DOHH2 (cell line): Measurements from ENCODE around the gene SERPINF2.
A peak's percentile ranks its signal among the peaks of the same experiment; 100 is the strongest.

Experiments
- H3F3A ChIP-seq: fragments of 200-600 bp; sonication (generic), shearing (Covaris generic); 2 replicates; pipeline ENCODE4 v1.6.0; 2016; ENCODE audit warnings: antibody characterized with exemption, mild to moderate bottlenecking; ENCODE audit not compliant: control insufficient read depth, insufficient read depth
- H3K27ac ChIP-seq: fragments of 200-600 bp; sonication (generic); 2 replicates; pipeline ENCODE4 v1.5.1; 2014; ENCODE audit warnings: low read depth, mild to moderate bottlenecking, low read length, moderate library complexity
- H3K27me3 ChIP-seq: fragments of 200-600 bp; sonication (generic); 2 replicates; pipeline ENCODE4 v1.6.1; 2014; ENCODE audit warnings: mild to moderate bottlenecking, low read length, mixed read lengths; ENCODE audit not compliant: control insufficient read depth
- H3K36me3 ChIP-seq: fragments of 200-600 bp; sonication (generic); 2 replicates; pipeline ENCODE4 v1.6.1; 2014; ENCODE audit warnings: mild to moderate bottlenecking, low read length, moderate library complexity, mixed read lengths; ENCODE audit not compliant: control insufficient read depth
- H3K4me1 ChIP-seq: fragments of 200-600 bp; sonication (generic); 2 replicates; pipeline ENCODE4 v1.6.1; 2014; ENCODE audit warnings: mild to moderate bottlenecking, low read length, mixed read lengths; ENCODE audit not compliant: control insufficient read depth
- H3K4me2 ChIP-seq: fragments of 200-600 bp; sonication (generic); 2 replicates; pipeline ENCODE4 v1.6.0; 2014; ENCODE audit warnings: mild to moderate bottlenecking, low read length, moderate library complexity
- H3K4me3 ChIP-seq: fragments of 200-600 bp; sonication (generic); 2 replicates; pipeline ENCODE4 v1.5.1; 2014; ENCODE audit warnings: mild to moderate bottlenecking, low read length, mixed read lengths
- H3K79me2 ChIP-seq: fragments of 200-600 bp; sonication (generic); 2 replicates; pipeline ENCODE4 v1.6.1; 2014; ENCODE audit warnings: mild to moderate bottlenecking, low read length, mixed read lengths; ENCODE audit not compliant: control insufficient read depth
- H3K9me2 ChIP-seq: fragments of 200-600 bp; sonication (generic); replicated peaks from 2 replicates; pipeline ENCODE4 v1.6.1; 2014; ENCODE audit warnings: mild to moderate bottlenecking, low read length, mixed read lengths; ENCODE audit not compliant: control insufficient read depth
- H3K9me3 ChIP-seq: fragments of 200-600 bp; sonication (generic); 2 replicates; pipeline ENCODE4 v1.6.1; 2014; ENCODE audit warnings: antibody characterized with exemption, low read length, mixed read lengths; ENCODE audit not compliant: control insufficient read depth, insufficient read depth
- H4K20me1 ChIP-seq: fragments of 200-600 bp; sonication (generic); 2 replicates; pipeline ENCODE4 v1.6.0; 2014; ENCODE audit warnings: low read depth, mild to moderate bottlenecking, antibody characterized with exemption, low read length, moderate library complexity; ENCODE audit not compliant: control insufficient read depth, insufficient read depth
- CTCF ChIP-seq: fragments of 200-600 bp; sonication (generic); IDR thresholded peaks from one replicate; pipeline ENCODE4 v1.5.1; 2014; ENCODE audit warnings: antibody characterized with exemption, mild to moderate bottlenecking, low read depth, low read length; ENCODE audit not compliant: poor library complexity, severe bottlenecking
- EZH2phosphoT487 ChIP-seq: fragments of 200-600 bp; sonication (generic); IDR thresholded peaks from 2 replicates; pipeline ENCODE4 v1.6.1; 2017; ENCODE audit warnings: borderline replicate concordance, mild to moderate bottlenecking, antibody characterized with exemption, low read length, moderate library complexity, mixed read lengths

Gene SERPINF2

GRCh38 chr17:1732241-1732832, 10.3 kb upstream of the SERPINF2 start:
- no peaks in the 10 kb centered on the region for H4K20me1 ChIP-seq
- H3K9me2 ChIP-seq, result no peaks in the 10 kb centered on the region
- H3K36me3 ChIP-seq, result peaks cover 58% of the 10 kb centered on the region
- H3K79me2 ChIP-seq, result peaks cover 52% of the 10 kb centered on the region
- H3K27ac ChIP-seq, result peak overlapping the region; percentile 99
- H3K27me3 ChIP-seq, result no peaks in the 10 kb centered on the region
- H3K4me1 ChIP-seq, result peaks cover 97% of the 10 kb centered on the region
- peak overlapping the region; percentile 77 for H3K4me3 ChIP-seq
- H3K9me3 ChIP-seq, result no peaks in the 10 kb centered on the region
- H3F3A ChIP-seq, result peaks cover 23% of the 10 kb centered on the region
- H3K4me2 ChIP-seq, result peak overlapping the region; percentile 98
- no peak for TF ChIP-seq EZH2phosphoT487
- no peak for TF ChIP-seq CTCF

GRCh38 chr17:1732833-1733321, 9.8 kb upstream of the SERPINF2 start:
- no peaks in the 10 kb centered on the region for H3K27me3 ChIP-seq
- TF ChIP-seq CTCF (no peak), EZH2phosphoT487 (no peak)
- H3K79me2 ChIP-seq, result peaks cover 47% of the 10 kb centered on the region
- peaks cover 58% of the 10 kb centered on the region for H3K36me3 ChIP-seq
- H3K4me1 ChIP-seq, result peaks cover 92% of the 10 kb centered on the region
- no peaks in the 10 kb centered on the region for H3K9me3 ChIP-seq
- no peaks in the 10 kb centered on the region for H3K9me2 ChIP-seq
- H3K4me3 ChIP-seq, result peak overlapping the region; percentile 77
- H3F3A ChIP-seq, result peaks cover 23% of the 10 kb centered on the region
- H3K27ac ChIP-seq, result peak overlapping the region; percentile 99
- no peaks in the 10 kb centered on the region for H4K20me1 ChIP-seq
- peak overlapping the region; percentile 98 for H3K4me2 ChIP-seq

- H4K20me1 ChIP-seq, result no peaks in the 10 kb centered on the region
- TF ChIP-seq EZH2phosphoT487 (no peak), CTCF (no peak)
- no peaks in the 10 kb centered on the region for H3K27me3 ChIP-seq
- H3K4me3 ChIP-seq, result peak overlapping the region; percentile 77
- H3K4me1 ChIP-seq, result peaks cover 85% of the 10 kb centered on the region
- peaks cover 55% of the 10 kb centered on the region for H3K36me3 ChIP-seq
- H3F3A ChIP-seq, result peaks cover 23% of the 10 kb centered on the region
- no peaks in the 10 kb centered on the region for H3K9me2 ChIP-seq
- peak overlapping the region; percentile 98 for H3K4me2 ChIP-seq
- no peaks in the 10 kb centered on the region for H3K9me3 ChIP-seq
- peaks cover 39% of the 10 kb centered on the region for H3K79me2 ChIP-seq
- peak overlapping the region; percentile 99 for H3K27ac ChIP-seq
Observed at GRCh38 chr17:1733759-1734158, 8.9 kb upstream of the SERPINF2 start.
